ENCODE measurements around the gene TENT5C.

The TENT5C gene

GRCh38 chr1:117573386-117574023 lies 32.3 kb upstream of the TENT5C start:
- DNase-seq, result no peak

GRCh38 chr1:117574161-117574835 lies 31.6 kb upstream of the TENT5C start:
- DNase-seq, result no peak

GRCh38 chr1:117575586-117576225 lies 30.1 kb upstream of the TENT5C start:
- DNase-seq, result no peak

- no peak for DNase-seq
These were observed 29.6 kb upstream of the TENT5C start for GRCh38 chr1:117576236-117576635.

- DNase-seq, result no peak
These were observed 28.5 kb upstream of the TENT5C start for GRCh38 chr1:117577191-117577885.

GRCh38 chr1:117578466-117578865 lies 27.4 kb upstream of the TENT5C start:
- no peak for DNase-seq

- DNase-seq, result no peak
These were observed 26.5 kb upstream of the TENT5C start for GRCh38 chr1:117579221-117579906.

GRCh38 chr1:117580436-117580835 lies 25.4 kb upstream of the TENT5C start:
- no peak for DNase-seq

GRCh38 chr1:117580882-117581281 lies 25.0 kb upstream of the TENT5C start:
- DNase-seq, result no peak

- DNase-seq, result no peak
These were observed 24.4 kb upstream of the TENT5C start for GRCh38 chr1:117581391-117581943.

- no peak for DNase-seq
These were observed 23.4 kb upstream of the TENT5C start for GRCh38 chr1:117582451-117582850.

- no peak for DNase-seq
These were observed 22.6 kb upstream of the TENT5C start for GRCh38 chr1:117583247-117583646.

- DNase-seq, result no peak
These were observed 21.7 kb upstream of the TENT5C start for GRCh38 chr1:117584181-117584580.

GRCh38 chr1:117585086-117585485 lies 20.8 kb upstream of the TENT5C start:
- DNase-seq, result no peak

GRCh38 chr1:117586337-117586736 lies 19.5 kb upstream of the TENT5C start:
- DNase-seq, result no peak

- no peak for DNase-seq
These were observed 18.9 kb upstream of the TENT5C start for GRCh38 chr1:117586747-117587498.

GRCh38 chr1:117587499-117588356 lies 18.1 kb upstream of the TENT5C start:
- no peak for DNase-seq

- DNase-seq, result no peak
These were observed 16.3 kb upstream of the TENT5C start for GRCh38 chr1:117589544-117589943.

- DNase-seq, result peak; percentile 68
These were observed 15.4 kb upstream of the TENT5C start for GRCh38 chr1:117590273-117590925.

- no peak for DNase-seq
These were observed 14.6 kb upstream of the TENT5C start for GRCh38 chr1:117591252-117591651.
